Measurements from ENCODE around the gene ATXN1.

Gene ATXN1

DNA sequence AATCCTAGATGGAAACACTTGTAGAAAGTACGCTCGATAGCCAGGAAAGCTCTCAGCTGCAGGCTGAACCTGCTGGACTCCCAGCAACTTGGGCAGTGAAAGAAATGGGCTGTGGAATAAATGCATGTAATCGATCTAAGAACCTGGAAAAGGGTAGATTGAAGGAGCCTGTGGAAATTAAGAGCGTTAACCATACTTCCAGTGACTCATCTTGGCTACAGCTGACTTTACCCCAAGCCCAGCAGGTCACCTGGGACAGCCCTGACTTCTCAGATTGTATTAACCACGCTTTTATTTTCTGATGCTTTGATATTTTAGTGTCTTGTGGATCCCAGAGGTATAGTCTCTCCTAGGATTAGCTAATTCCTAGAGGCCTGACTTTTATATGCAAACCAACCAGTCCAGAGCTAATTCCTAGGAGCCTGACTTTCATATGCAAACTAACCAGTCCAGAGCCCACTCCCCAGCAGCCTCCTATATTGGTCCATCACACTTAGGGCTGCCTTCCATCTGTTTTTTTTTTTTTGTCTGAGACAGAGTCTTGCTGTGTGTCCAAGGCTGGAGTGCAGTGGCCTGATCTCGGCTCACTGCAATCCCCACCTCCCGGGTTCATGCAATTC, 436.5 kb downstream of the ATXN1 start:
- no peaks in the 10 kb centered on the region for H3K79me2 ChIP-seq (ENCODE audit: insufficient read depth, low read length)
- H2AFZ ChIP-seq (ENCODE audit: low read length): no peak overlapping the region
- no peaks in the 10 kb centered on the region for H3K9me3 ChIP-seq (ENCODE audit: insufficient read depth, low read depth, low read length)
- no peaks in the 10 kb centered on the region for H3K27me3 ChIP-seq (ENCODE audit: insufficient read depth, low read length, poor library complexity, severe bottlenecking)
- no peak overlapping the region for H3K4me3 ChIP-seq (ENCODE audit: low read length, poor library complexity, severe bottlenecking)
- peaks cover 16% of the 10 kb centered on the region; the same call in 1 of the 2 replicates for H3K36me3 ChIP-seq (ENCODE audit: insufficient read depth, low read length)
- H3K9ac ChIP-seq (ENCODE audit: low read depth, low read length, poor library complexity, severe bottlenecking): no peak overlapping the region
- H3K9me2 ChIP-seq (replicated peaks; ENCODE audit: low read depth, low read length): no peaks in the 10 kb centered on the region
- TF ChIP-seq, protein P1, sequence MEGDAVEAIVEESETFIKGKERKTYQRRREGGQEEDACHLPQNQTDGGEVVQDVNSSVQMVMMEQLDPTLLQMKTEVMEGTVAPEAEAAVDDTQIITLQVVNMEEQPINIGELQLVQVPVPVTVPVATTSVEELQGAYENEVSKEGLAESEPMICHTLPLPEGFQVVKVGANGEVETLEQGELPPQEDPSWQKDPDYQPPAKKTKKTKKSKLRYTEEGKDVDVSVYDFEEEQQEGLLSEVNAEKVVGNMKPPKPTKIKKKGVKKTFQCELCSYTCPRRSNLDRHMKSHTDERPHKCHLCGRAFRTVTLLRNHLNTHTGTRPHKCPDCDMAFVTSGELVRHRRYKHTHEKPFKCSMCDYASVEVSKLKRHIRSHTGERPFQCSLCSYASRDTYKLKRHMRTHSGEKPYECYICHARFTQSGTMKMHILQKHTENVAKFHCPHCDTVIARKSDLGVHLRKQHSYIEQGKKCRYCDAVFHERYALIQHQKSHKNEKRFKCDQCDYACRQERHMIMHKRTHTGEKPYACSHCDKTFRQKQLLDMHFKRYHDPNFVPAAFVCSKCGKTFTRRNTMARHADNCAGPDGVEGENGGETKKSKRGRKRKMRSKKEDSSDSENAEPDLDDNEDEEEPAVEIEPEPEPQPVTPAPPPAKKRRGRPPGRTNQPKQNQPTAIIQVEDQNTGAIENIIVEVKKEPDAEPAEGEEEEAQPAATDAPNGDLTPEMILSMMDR (conservative IDR thresholded peaks at IDR 0.05; ENCODE audit: low read length): no peak
- no peak for TF ChIP-seq EZH2phosphoT487 (IDR thresholded peaks at IDR 0.05; ENCODE audit: borderline replicate concordance)
- peaks cover 33% of the 10 kb centered on the region for H3K4me1 ChIP-seq (ENCODE audit: insufficient read depth, low read length, poor library complexity, severe bottlenecking)
- no peaks in the 10 kb centered on the region for H4K20me1 ChIP-seq (ENCODE audit: insufficient read depth, low read length, poor library complexity, severe bottlenecking)
- H3K4me2 ChIP-seq (ENCODE audit: low read depth, low read length, poor library complexity, severe bottlenecking): no peak overlapping the region
- H3F3A ChIP-seq (ENCODE audit: low read depth): peaks cover 10% of the 10 kb centered on the region; the same call in 1 of the 2 replicates

DNA sequence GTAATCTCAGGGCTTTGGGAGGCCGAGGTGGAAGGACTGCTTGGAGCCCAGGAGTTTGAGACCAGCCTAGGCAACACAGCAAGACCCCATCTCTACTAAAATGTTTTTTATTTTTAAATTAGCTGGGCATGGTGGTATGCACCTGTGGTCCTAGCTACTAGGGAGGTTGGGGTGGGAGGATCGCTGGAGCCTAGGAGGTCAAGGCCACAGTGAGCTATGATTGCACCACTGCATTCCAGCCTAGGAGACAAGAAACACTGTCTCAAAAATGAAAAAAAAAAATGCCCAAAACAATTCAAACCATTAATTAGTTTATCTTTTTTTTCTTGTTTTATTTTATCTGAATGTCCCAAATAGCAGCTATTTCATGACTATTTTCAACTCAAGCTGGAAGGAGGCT, 437.1 kb downstream of the ATXN1 start:
- H3K4me3 ChIP-seq (ENCODE audit: low read length, poor library complexity, severe bottlenecking): no peak overlapping the region
- no peak for TF ChIP-seq EZH2phosphoT487 (IDR thresholded peaks at IDR 0.05; ENCODE audit: borderline replicate concordance)
- TF ChIP-seq, protein P1 (conservative IDR thresholded peaks at IDR 0.05; ENCODE audit: low read length): no peak
- no peak overlapping the region for H2AFZ ChIP-seq (ENCODE audit: low read length)
- no peaks in the 10 kb centered on the region for H3K27me3 ChIP-seq (ENCODE audit: insufficient read depth, low read length, poor library complexity, severe bottlenecking)
- H3K9me3 ChIP-seq (ENCODE audit: insufficient read depth, low read depth, low read length): no peaks in the 10 kb centered on the region
- H3K36me3 ChIP-seq (ENCODE audit: insufficient read depth, low read length): peaks cover 16% of the 10 kb centered on the region; the same call in 1 of the 2 replicates
- no peaks in the 10 kb centered on the region for H4K20me1 ChIP-seq (ENCODE audit: insufficient read depth, low read length, poor library complexity, severe bottlenecking)
- H3F3A ChIP-seq (ENCODE audit: low read depth): peaks cover 10% of the 10 kb centered on the region; the same call in 1 of the 2 replicates
- H3K4me2 ChIP-seq (ENCODE audit: low read depth, low read length, poor library complexity, severe bottlenecking): no peak overlapping the region
- H3K79me2 ChIP-seq (ENCODE audit: insufficient read depth, low read length): no peaks in the 10 kb centered on the region
- peaks cover 39% of the 10 kb centered on the region for H3K4me1 ChIP-seq (ENCODE audit: insufficient read depth, low read length, poor library complexity, severe bottlenecking)
- H3K9ac ChIP-seq (ENCODE audit: low read depth, low read length, poor library complexity, severe bottlenecking): no peak overlapping the region
- H3K9me2 ChIP-seq (replicated peaks; ENCODE audit: low read depth, low read length): no peaks in the 10 kb centered on the region

DNA sequence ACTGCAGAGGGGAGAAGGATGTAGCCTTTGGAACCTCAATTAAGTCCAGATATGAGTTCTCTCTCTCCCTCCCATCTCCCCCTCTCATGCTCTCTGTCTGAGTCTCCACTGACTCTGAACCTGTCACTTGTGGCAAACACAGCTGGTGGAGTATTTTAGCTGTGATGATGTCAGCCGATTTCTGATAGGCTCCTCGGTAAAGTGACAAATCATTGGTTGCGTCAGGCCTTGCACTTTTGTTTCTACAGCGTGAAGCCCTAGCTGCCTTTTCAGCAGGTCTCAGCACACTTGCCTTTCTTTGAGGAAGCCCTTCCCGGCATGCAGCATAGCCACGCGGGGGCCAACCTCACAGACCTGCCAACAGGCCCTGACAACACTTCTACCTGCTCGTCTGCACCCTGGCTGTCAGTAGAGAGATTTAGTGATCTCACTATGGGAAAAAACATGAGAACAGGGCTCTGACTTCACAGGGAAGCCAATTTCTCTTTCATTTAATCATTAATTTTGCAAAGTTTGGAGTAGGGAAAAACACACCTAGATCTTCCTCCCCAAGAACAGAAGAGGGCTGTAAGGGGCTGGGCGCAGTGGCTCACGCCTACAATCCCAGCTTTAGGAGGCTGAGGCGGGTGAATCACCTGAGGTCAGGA, 438.5 kb downstream of the ATXN1 start:
- Histone ChIP-seq H3K9me3 (ENCODE audit: insufficient read depth, low read depth, low read length) (no peaks in the 10 kb centered on the region), H3K9me2 (replicated peaks; ENCODE audit: low read depth, low read length) (no peaks in the 10 kb centered on the region), H3K36me3 (ENCODE audit: insufficient read depth, low read length) (peaks cover 16% of the 10 kb centered on the region; the same call in 1 of the 2 replicates), H2AFZ (ENCODE audit: low read length) (no peak overlapping the region), H3K9ac (ENCODE audit: low read depth, low read length, poor library complexity, severe bottlenecking) (no peak overlapping the region), H3K27me3 (ENCODE audit: insufficient read depth, low read length, poor library complexity, severe bottlenecking) (no peaks in the 10 kb centered on the region), H3K4me1 (ENCODE audit: insufficient read depth, low read length, poor library complexity, severe bottlenecking) (peaks cover 52% of the 10 kb centered on the region), H4K20me1 (ENCODE audit: insufficient read depth, low read length, poor library complexity, severe bottlenecking) (no peaks in the 10 kb centered on the region), H3K4me2 (ENCODE audit: low read depth, low read length, poor library complexity, severe bottlenecking) (no peak overlapping the region), H3K4me3 (ENCODE audit: low read length, poor library complexity, severe bottlenecking) (no peak overlapping the region), H3F3A (ENCODE audit: low read depth) (peaks cover 10% of the 10 kb centered on the region; the same call in 1 of the 2 replicates), H3K79me2 (ENCODE audit: insufficient read depth, low read length) (no peaks in the 10 kb centered on the region)
- no peak for TF ChIP-seq EZH2phosphoT487 (IDR thresholded peaks at IDR 0.05; ENCODE audit: borderline replicate concordance)
- TF ChIP-seq, protein P1 (conservative IDR thresholded peaks at IDR 0.05; ENCODE audit: low read length): no peak

Measured in Loucy (cell line).